Measurements from ENCODE around the gene DHRS7.

Gene DHRS7

DNA sequence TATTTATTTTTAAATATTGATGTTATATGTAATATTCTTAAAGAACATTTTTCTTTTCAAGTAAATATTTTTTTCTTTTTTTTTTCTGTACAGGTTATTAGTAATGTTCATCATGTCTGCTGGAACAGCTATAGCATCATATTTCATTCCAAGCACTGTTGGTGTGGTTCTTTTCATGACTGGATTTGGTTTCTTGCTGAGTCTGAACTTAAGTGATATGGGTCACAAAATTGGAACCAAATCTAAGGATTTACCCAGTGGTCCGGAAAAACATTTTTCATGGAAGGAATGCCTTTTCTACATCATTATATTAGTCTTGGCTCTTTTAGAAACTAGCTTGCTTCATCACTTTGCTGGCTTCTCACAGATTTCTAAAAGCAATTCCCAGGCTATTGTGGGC, 50.3 kb downstream of the DHRS7 start:
- no peak overlapping the region for H3K4me3 ChIP-seq (ENCODE audit: low read length)
- H3K9me2 ChIP-seq (replicated peaks; ENCODE audit: control insufficient read depth, low read length): no peaks in the 10 kb centered on the region
- H4K20me1 ChIP-seq (ENCODE audit: control insufficient read depth, insufficient read depth, low read depth, low read length): no peaks in the 10 kb centered on the region
- H3F3A ChIP-seq (ENCODE audit: control insufficient read depth, insufficient read depth): no peaks in the 10 kb centered on the region; the same call in 1 of the 2 replicates
- TF ChIP-seq, protein P1, sequence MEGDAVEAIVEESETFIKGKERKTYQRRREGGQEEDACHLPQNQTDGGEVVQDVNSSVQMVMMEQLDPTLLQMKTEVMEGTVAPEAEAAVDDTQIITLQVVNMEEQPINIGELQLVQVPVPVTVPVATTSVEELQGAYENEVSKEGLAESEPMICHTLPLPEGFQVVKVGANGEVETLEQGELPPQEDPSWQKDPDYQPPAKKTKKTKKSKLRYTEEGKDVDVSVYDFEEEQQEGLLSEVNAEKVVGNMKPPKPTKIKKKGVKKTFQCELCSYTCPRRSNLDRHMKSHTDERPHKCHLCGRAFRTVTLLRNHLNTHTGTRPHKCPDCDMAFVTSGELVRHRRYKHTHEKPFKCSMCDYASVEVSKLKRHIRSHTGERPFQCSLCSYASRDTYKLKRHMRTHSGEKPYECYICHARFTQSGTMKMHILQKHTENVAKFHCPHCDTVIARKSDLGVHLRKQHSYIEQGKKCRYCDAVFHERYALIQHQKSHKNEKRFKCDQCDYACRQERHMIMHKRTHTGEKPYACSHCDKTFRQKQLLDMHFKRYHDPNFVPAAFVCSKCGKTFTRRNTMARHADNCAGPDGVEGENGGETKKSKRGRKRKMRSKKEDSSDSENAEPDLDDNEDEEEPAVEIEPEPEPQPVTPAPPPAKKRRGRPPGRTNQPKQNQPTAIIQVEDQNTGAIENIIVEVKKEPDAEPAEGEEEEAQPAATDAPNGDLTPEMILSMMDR (IDR thresholded peaks at IDR 0.05; ENCODE audit: low read depth, low read length, poor library complexity, severe bottlenecking): no peak
- TF ChIP-seq EZH2phosphoT487 (IDR thresholded peaks at IDR 0.05; ENCODE audit: borderline replicate concordance, low read length): no peak
- H3K4me1 ChIP-seq (ENCODE audit: control insufficient read depth, low read length): no peaks in the 10 kb centered on the region
- H3K27me3 ChIP-seq (ENCODE audit: control insufficient read depth, low read length): no peaks in the 10 kb centered on the region
- H3K9me3 ChIP-seq (ENCODE audit: control insufficient read depth, insufficient read depth, low read length): no peaks in the 10 kb centered on the region
- peaks cover 8% of the 10 kb centered on the region for H3K79me2 ChIP-seq (ENCODE audit: control insufficient read depth, low read length)
- H3K4me2 ChIP-seq (ENCODE audit: low read length): no peak overlapping the region
- H3K27ac ChIP-seq (ENCODE audit: low read depth, low read length): no peak overlapping the region
- peaks cover 47% of the 10 kb centered on the region for H3K36me3 ChIP-seq (ENCODE audit: control insufficient read depth, low read length)

DNA sequence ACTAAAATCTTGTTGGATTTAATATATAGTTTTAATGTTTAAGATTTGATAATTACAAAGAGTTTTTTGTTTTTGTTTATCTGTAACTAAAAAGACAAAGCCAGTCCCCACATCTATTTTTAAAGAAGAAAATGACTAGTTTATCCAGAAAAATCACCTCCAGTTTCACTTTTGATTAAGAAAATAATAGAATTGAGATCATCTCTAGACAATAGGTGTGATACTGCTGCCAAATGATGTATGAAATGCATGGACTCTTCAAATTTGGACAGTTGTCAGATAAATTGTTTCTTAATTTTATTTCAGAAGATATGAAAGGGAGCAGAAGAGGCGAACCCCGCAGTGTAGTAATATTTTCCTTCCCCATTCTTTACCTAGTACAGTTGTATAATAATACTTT, 53.5 kb downstream of the DHRS7 start:
- Histone ChIP-seq H3K9me2 (replicated peaks; ENCODE audit: control insufficient read depth, low read length) (no peaks in the 10 kb centered on the region), H3K4me1 (ENCODE audit: control insufficient read depth, low read length) (no peaks in the 10 kb centered on the region), H3K79me2 (ENCODE audit: control insufficient read depth, low read length) (peaks cover 23% of the 10 kb centered on the region), H3K27me3 (ENCODE audit: control insufficient read depth, low read length) (no peaks in the 10 kb centered on the region), H3K27ac (ENCODE audit: low read depth, low read length) (no peak overlapping the region), H3K4me2 (ENCODE audit: low read length) (no peak overlapping the region), H3K9me3 (ENCODE audit: control insufficient read depth, insufficient read depth, low read length) (no peaks in the 10 kb centered on the region), H4K20me1 (ENCODE audit: control insufficient read depth, insufficient read depth, low read depth, low read length) (no peaks in the 10 kb centered on the region), H3F3A (ENCODE audit: control insufficient read depth, insufficient read depth) (no peaks in the 10 kb centered on the region), H3K4me3 (ENCODE audit: low read length) (no peak overlapping the region), H3K36me3 (ENCODE audit: control insufficient read depth, low read length) (peaks cover 40% of the 10 kb centered on the region)
- TF ChIP-seq, protein P1 (IDR thresholded peaks at IDR 0.05; ENCODE audit: low read depth, low read length, poor library complexity, severe bottlenecking): no peak
- TF ChIP-seq EZH2phosphoT487 (IDR thresholded peaks at IDR 0.05; ENCODE audit: borderline replicate concordance, low read length): no peak

DNA sequence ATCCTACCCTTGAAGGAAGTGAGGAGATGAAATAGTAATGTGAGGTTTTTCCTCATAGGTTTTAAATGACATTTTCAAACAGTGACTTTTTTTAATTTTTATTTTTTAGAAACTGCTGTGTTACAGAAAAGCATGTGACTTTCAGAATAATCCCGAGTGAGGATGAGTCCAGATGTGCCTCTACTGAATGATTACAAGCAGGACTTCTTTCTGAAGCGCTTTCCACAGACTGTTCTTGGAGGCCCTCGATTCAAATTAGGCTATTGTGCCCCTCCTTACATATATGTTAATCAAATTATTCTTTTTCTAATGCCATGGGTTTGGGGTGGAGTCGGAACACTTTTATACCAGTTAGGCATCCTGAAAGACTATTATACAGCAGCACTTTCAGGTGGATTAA, 57.7 kb downstream of the DHRS7 start:
- no peaks in the 10 kb centered on the region for H3K27me3 ChIP-seq (ENCODE audit: control insufficient read depth, low read length)
- peaks cover 59% of the 10 kb centered on the region for H3K79me2 ChIP-seq (ENCODE audit: control insufficient read depth, low read length)
- H3F3A ChIP-seq (ENCODE audit: control insufficient read depth, insufficient read depth): no peaks in the 10 kb centered on the region
- no peak overlapping the region for H3K4me3 ChIP-seq (ENCODE audit: low read length)
- no peak overlapping the region for H3K4me2 ChIP-seq (ENCODE audit: low read length)
- TF ChIP-seq, protein P1 (IDR thresholded peaks at IDR 0.05; ENCODE audit: low read depth, low read length, poor library complexity, severe bottlenecking): no peak
- TF ChIP-seq EZH2phosphoT487 (IDR thresholded peaks at IDR 0.05; ENCODE audit: borderline replicate concordance, low read length): no peak
- H3K9me2 ChIP-seq (replicated peaks; ENCODE audit: control insufficient read depth, low read length): no peaks in the 10 kb centered on the region
- H3K9me3 ChIP-seq (ENCODE audit: control insufficient read depth, insufficient read depth, low read length): no peaks in the 10 kb centered on the region
- H3K36me3 ChIP-seq (ENCODE audit: control insufficient read depth, low read length): peaks cover 26% of the 10 kb centered on the region
- no peak overlapping the region for H3K27ac ChIP-seq (ENCODE audit: low read depth, low read length)
- H4K20me1 ChIP-seq (ENCODE audit: control insufficient read depth, insufficient read depth, low read depth, low read length): no peaks in the 10 kb centered on the region
- H3K4me1 ChIP-seq (ENCODE audit: control insufficient read depth, low read length): 0 out of 2 replicates have a peak, but pooled peaks cover under 1% of the 10 kb centered on the region
